ENCODE results near the gene UNC50. TPM values are rescaled to one million over a fixed set of nuclear protein-coding genes. Genes with fewer than 3 reads are reported as not detected.
"Not testable (repeated sequence)": the region's sequence is repeated elsewhere in the genome, so short reads cannot be mapped to it uniquely, and the experiment has no call there.

Gene UNC50
- total RNA-seq, 4 donors from 2014 or later = 30.3 to 43.1 (median 30.5) TPM

GRCh38 chr2:98658816-98659490 is 50.6 kb downstream of the UNC50 start:
- Histone ChIP-seq H3K4me3 (no peak overlapping the region), H3K27ac (no peak overlapping the region), H3K27me3 (no peaks in the 10 kb centered on the region), H3K4me1 (no peaks in the 10 kb centered on the region), H3K36me3 (peaks cover 0 to 12% of the 10 kb centered on the region in 2 donors), H3K9me3 (peaks cover 0 to 4% (median 0%) of the 10 kb centered on the region in 3 donors)
- ATAC-seq (no peak), DNase-seq (no peak)
- TF ChIP-seq, protein P1, sequence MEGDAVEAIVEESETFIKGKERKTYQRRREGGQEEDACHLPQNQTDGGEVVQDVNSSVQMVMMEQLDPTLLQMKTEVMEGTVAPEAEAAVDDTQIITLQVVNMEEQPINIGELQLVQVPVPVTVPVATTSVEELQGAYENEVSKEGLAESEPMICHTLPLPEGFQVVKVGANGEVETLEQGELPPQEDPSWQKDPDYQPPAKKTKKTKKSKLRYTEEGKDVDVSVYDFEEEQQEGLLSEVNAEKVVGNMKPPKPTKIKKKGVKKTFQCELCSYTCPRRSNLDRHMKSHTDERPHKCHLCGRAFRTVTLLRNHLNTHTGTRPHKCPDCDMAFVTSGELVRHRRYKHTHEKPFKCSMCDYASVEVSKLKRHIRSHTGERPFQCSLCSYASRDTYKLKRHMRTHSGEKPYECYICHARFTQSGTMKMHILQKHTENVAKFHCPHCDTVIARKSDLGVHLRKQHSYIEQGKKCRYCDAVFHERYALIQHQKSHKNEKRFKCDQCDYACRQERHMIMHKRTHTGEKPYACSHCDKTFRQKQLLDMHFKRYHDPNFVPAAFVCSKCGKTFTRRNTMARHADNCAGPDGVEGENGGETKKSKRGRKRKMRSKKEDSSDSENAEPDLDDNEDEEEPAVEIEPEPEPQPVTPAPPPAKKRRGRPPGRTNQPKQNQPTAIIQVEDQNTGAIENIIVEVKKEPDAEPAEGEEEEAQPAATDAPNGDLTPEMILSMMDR (IDR thresholded peaks at IDR 0.05 in 4 of 5, conservative IDR thresholded peaks at IDR 0.05 in 1 of 5) = no peak
- no peak for TF ChIP-seq POLR2A (IDR thresholded peaks at IDR 0.05)
- intact Hi-C loops (cut with DNase I; ENCODE audit: low total_unique reads) (no loop called here), in situ Hi-C loops (cut with MboI; ENCODE audit: low sequenced_read_pairs in 4 of 4) (loop anchor here in 2 of 4 donors (10.0 to 25.0 kb wide), 2 partner anchors 403 to 406 kb away; no protein-coding TSS in a partner anchor)

DNA sequence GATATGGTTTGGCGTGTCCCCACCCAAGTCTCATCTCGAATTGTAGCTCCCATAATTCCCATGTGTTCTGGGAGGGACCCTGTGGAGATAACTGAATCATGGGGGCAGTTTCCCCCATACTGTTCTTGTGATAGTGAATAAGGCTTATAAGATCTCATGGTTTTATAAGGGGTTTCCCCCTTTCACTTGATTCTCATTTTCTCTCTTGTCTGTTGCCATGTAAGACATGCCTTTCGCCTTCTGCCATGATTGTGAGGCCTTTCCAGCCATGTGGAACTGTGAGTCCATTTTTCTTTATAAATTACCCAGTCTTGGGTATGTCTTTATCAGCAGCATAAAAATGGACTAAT is 51.1 kb downstream of the UNC50 start:
- DNase-seq; ATAC-seq; intact Hi-C loops (cut with DNase I; ENCODE audit: low total_unique reads); H3K27ac ChIP-seq; H3K27me3 ChIP-seq; H3K4me3 ChIP-seq; H3K9me3 ChIP-seq; H3K4me1 ChIP-seq: not testable (repeated sequence)
- peaks cover 0 to 12% of the 10 kb centered on the region in 2 donors for H3K36me3 ChIP-seq
- in situ Hi-C loops (cut with MboI; ENCODE audit: low sequenced_read_pairs in 4 of 4) = loop anchor here in 2 of 4 donors (10.0 to 25.0 kb wide), 2 partner anchors 403 to 405 kb away; no protein-coding TSS in a partner anchor

- Histone ChIP-seq H3K36me3 (peaks cover 0 to 8% of the 10 kb centered on the region in 2 donors), H3K9me3 (peaks cover 0 to 4% (median 0%) of the 10 kb centered on the region in 3 donors), H3K4me3 (no peak overlapping the region), H3K27me3 (no peaks in the 10 kb centered on the region), H3K4me1 (no peaks in the 10 kb centered on the region), H3K27ac (no peak overlapping the region)
- DNase-seq (no peak), ATAC-seq (no peak)
- intact Hi-C loops (cut with DNase I; ENCODE audit: low total_unique reads) = no loop called here
- in situ Hi-C loops (cut with MboI; ENCODE audit: low sequenced_read_pairs in 4 of 4) = loop anchor here in 1 of 4 donors (25.0 kb wide), 1 partner anchor 399 kb away; no protein-coding TSS in a partner anchor
- TF ChIP-seq, protein P1 (IDR thresholded peaks at IDR 0.05 in 4 of 5, conservative IDR thresholded peaks at IDR 0.05 in 1 of 5) = no peak
- TF ChIP-seq POLR2A (IDR thresholded peaks at IDR 0.05) = no peak
Observed at GRCh38 chr2:98663511-98664090, 55.2 kb downstream of the UNC50 start.

- intact Hi-C loops (cut with DNase I; ENCODE audit: low total_unique reads) (no loop called here), in situ Hi-C loops (cut with MboI; ENCODE audit: low sequenced_read_pairs in 4 of 4) (loop anchor here in 1 of 4 donors (25.0 kb wide), 1 partner anchor 398 kb away; no protein-coding TSS in a partner anchor)
- ATAC-seq (peak in 1 of 2 donors; percentile 39), DNase-seq (no peak)
- H3K27ac ChIP-seq = no peak overlapping the region
- no peaks in the 10 kb centered on the region for H3K4me1 ChIP-seq
- TF ChIP-seq POLR2A (IDR thresholded peaks at IDR 0.05) = no peak
- TF ChIP-seq, protein P1 (IDR thresholded peaks at IDR 0.05 in 4 of 5, conservative IDR thresholded peaks at IDR 0.05 in 1 of 5) = no peak
- H3K36me3 ChIP-seq = peaks cover 0 to 8% of the 10 kb centered on the region in 2 donors
- peaks cover 0 to 4% (median 0%) of the 10 kb centered on the region in 3 donors for H3K9me3 ChIP-seq
- no peak overlapping the region for H3K4me3 ChIP-seq
- H3K27me3 ChIP-seq = no peaks in the 10 kb centered on the region
Observed at GRCh38 chr2:98664323-98664722, 55.9 kb downstream of the UNC50 start.

DNA sequence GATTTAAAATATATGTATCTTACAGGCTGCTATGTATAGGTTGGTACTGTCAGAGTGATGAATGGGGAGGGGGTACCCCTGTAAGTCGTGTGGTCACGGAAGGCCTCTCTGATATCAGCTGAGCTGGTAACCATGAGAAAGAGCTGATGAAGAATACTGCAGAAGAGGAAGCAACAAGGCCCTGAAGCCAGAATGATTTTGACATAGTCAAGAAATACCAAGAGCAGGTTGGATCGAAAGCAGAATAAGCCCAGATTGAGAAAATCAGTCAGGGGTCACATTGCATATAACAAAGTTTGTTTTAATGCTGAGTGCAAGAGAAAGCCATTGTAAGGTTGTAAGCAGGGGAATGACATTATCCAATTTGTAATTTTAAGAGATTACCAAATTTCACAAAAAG is 57.3 kb downstream of the UNC50 start:
- in situ Hi-C loops (cut with MboI; ENCODE audit: low sequenced_read_pairs in 4 of 4) (loop anchor here in 1 of 4 donors (25.0 kb wide), 1 partner anchor 397 kb away; no protein-coding TSS in a partner anchor), intact Hi-C loops (cut with DNase I; ENCODE audit: low total_unique reads) (no loop called here)
- Histone ChIP-seq H3K27me3 (no peaks in the 10 kb centered on the region), H3K36me3 (peaks cover 0 to 8% of the 10 kb centered on the region in 2 donors), H3K27ac (no peak overlapping the region), H3K4me1 (no peaks in the 10 kb centered on the region), H3K9me3 (peaks cover 0 to 2% (median 0%) of the 10 kb centered on the region in 3 donors), H3K4me3 (no peak overlapping the region)
- DNase-seq (no peak), ATAC-seq (no peak)
- TF ChIP-seq, protein P1 (IDR thresholded peaks at IDR 0.05 in 4 of 5, conservative IDR thresholded peaks at IDR 0.05 in 1 of 5) = no peak
- no peak for TF ChIP-seq POLR2A (IDR thresholded peaks at IDR 0.05)
